Osteoblast (primary cell): ENCODE data around the gene SPACA4. TPM values are rescaled to one million over a fixed set of nuclear protein-coding genes. Genes with fewer than 3 reads are reported as not detected.

Source experiments
- DNase-seq: peaks from one replicate; pipeline ENCODE4 v3.0.0; 2011; ENCODE audit warnings: low spot score, mixed read lengths; ENCODE audit not compliant: insufficient read length; ENCODE audit errors: missing footprints
- H2AFZ ChIP-seq: 2 replicates; pipeline ENCODE4 v1.6.0; 2011; ENCODE audit warnings: mild to moderate bottlenecking, low read length
- H3K27ac ChIP-seq: 2 replicates; pipeline ENCODE4 v1.5.1; 2011; ENCODE audit warnings: mild to moderate bottlenecking, low read depth, low read length, moderate library complexity
- H3K27me3 ChIP-seq: 2 replicates; pipeline ENCODE4 v1.6.0; 2012; ENCODE audit warnings: mild to moderate bottlenecking, control low read depth, inconsistent platforms, low read length, moderate library complexity; ENCODE audit not compliant: insufficient read depth
- H3K36me3 ChIP-seq: 2 replicates; pipeline ENCODE4 v1.5.1; 2011; ENCODE audit warnings: mild to moderate bottlenecking, low read length, control low read depth, moderate library complexity; ENCODE audit not compliant: insufficient read depth
- H3K4me1 ChIP-seq: 2 replicates; pipeline ENCODE4 v1.5.1; 2011; ENCODE audit warnings: mild to moderate bottlenecking, low read length, control low read depth, moderate library complexity; ENCODE audit not compliant: insufficient read depth
- H3K4me2 ChIP-seq: 2 replicates; pipeline ENCODE4 v1.6.0; 2011; ENCODE audit warnings: mild to moderate bottlenecking, low read length; ENCODE audit not compliant: insufficient read depth
- H3K4me3 ChIP-seq: fragments of 200-600 bp; sonication (generic); 3 replicates; pipeline ENCODE4 v1.5.1; 2012; ENCODE audit warnings: mild to moderate bottlenecking, low read length, inconsistent platforms; ENCODE audit not compliant: insufficient read depth
- H3K79me2 ChIP-seq: 2 replicates; pipeline ENCODE4 v1.6.0; 2012; ENCODE audit warnings: mild to moderate bottlenecking, low read length, control low read depth, inconsistent platforms; ENCODE audit not compliant: insufficient read depth
- H3K9me3 ChIP-seq: 2 replicates; pipeline ENCODE4 v1.5.1; 2011; ENCODE audit warnings: low read depth, low read length, control low read depth
- H4K20me1 ChIP-seq: 2 replicates; pipeline ENCODE4 v1.6.0; 2012; ENCODE audit warnings: mild to moderate bottlenecking, low read length, control low read depth; ENCODE audit not compliant: insufficient read depth
- CTCF ChIP-seq: IDR thresholded peaks from 2 replicates; pipeline ENCODE4 v1.5.1; 2011; ENCODE audit warnings: mild to moderate bottlenecking, low read depth, low read length, moderate library complexity; ENCODE audit errors: extremely low read depth
- total RNA-seq: library from RNA; depleted of rRNA; stranded (reverse); fragments of >200 nt; gene quantifications from 2 replicates; pipeline ENCODE4 v1.2.3, GENCODE V29; 2012

The SPACA4 gene
- total RNA-seq, 1 donor, result not detected

GRCh38 chr19:48656840-48657474 lies 50.4 kb downstream of the SPACA4 start:
- Histone ChIP-seq H3K27ac (peak overlapping the region; percentile 42), H4K20me1 (no peaks in the 10 kb centered on the region), H3K27me3 (no peaks in the 10 kb centered on the region), H3K36me3 (no peaks in the 10 kb centered on the region), H2AFZ (peak overlapping the region; percentile 5), H3K9me3 (no peaks in the 10 kb centered on the region), H3K4me2 (peak overlapping the region; percentile 63), H3K4me3 (no peak overlapping the region), H3K4me1 (peaks cover 15% of the 10 kb centered on the region), H3K79me2 (no peaks in the 10 kb centered on the region)
- TF ChIP-seq CTCF, result no peak
- DNase-seq, result peak; percentile 95

Other genes starting within 250 kb of the SPACA4 start
- gene TMEM143, start 242.8 kb upstream of the SPACA4 start, total RNA-seq, result 4.3 and 4.7 TPM in 2 replicates
- gene SYNGR4, start 242.4 kb upstream of the SPACA4 start, total RNA-seq, result not detected in 2 replicates
- 95.2 and 119 TPM in 2 replicates for gene KDELR1, start 215.2 kb upstream of the SPACA4 start, total RNA-seq
- under 0.01 TPM in 2 replicates for gene GRIN2D, start 213.1 kb upstream of the SPACA4 start, total RNA-seq
- gene GRWD1, start 160.8 kb upstream of the SPACA4 start, total RNA-seq, result 23.3 and 25.0 TPM in 2 replicates
- gene KCNJ14, start 151.2 kb upstream of the SPACA4 start, total RNA-seq, result 0.59 and 0.72 TPM in 2 replicates
- 63.6 and 66.2 TPM in 2 replicates for gene CYTH2, start 137.4 kb upstream of the SPACA4 start, total RNA-seq
- gene LMTK3, start 94.9 kb upstream of the SPACA4 start, total RNA-seq, result not detected in 2 replicates
- under 0.01 TPM in 1 of 2 replicates, not detected in the other for gene SULT2B1, start 54.6 kb upstream of the SPACA4 start, total RNA-seq
- gene FAM83E, start 8.3 kb downstream of the SPACA4 start, total RNA-seq, result 0.29 TPM in 1 of 2 replicates, not detected in the other
- gene RPL18, start 12.4 kb downstream of the SPACA4 start, total RNA-seq, result 1,357 and 1,526 TPM in 2 replicates
- gene SPHK2, start 12.8 kb downstream of the SPACA4 start, total RNA-seq, result 13.0 and 13.3 TPM in 2 replicates
- gene DBP, start 30.6 kb downstream of the SPACA4 start, total RNA-seq, result 14.5 and 18.3 TPM in 2 replicates
- 1.8 and 2.7 TPM in 2 replicates for gene CA11, start 39.4 kb downstream of the SPACA4 start, total RNA-seq
- gene NTN5, start 66.3 kb downstream of the SPACA4 start, total RNA-seq, result under 0.01 and 0.29 TPM in 2 replicates
- not detected in 2 replicates for gene FUT2, start 89.2 kb downstream of the SPACA4 start, total RNA-seq
- 0.36 and 0.59 TPM in 2 replicates for gene MAMSTR, start 113.0 kb downstream of the SPACA4 start, total RNA-seq
- gene RASIP1, start 133.9 kb downstream of the SPACA4 start, total RNA-seq, result 2.1 and 3.6 TPM in 2 replicates
- gene IZUMO1, start 140.2 kb downstream of the SPACA4 start, total RNA-seq, result not detected in 2 replicates
- gene FUT1, start 145.9 kb downstream of the SPACA4 start, total RNA-seq, result under 0.01 TPM in 1 of 2 replicates, not detected in the other
- gene FGF21, start 148.8 kb downstream of the SPACA4 start, total RNA-seq, result not detected in 2 replicates
- 29.7 and 30.1 TPM in 2 replicates for gene BCAT2, start 204.3 kb downstream of the SPACA4 start, total RNA-seq
- 1.8 and 2.1 TPM in 2 replicates for gene HSD17B14, start 229.7 kb downstream of the SPACA4 start, total RNA-seq